Lung microvascular endothelial cell (primary cell): ENCODE data around the gene MFN1. TPM values are rescaled to one million over a fixed set of nuclear protein-coding genes. Genes with fewer than 3 reads are reported as not detected.
A peak's percentile ranks its signal among the peaks of the same experiment; 100 is the strongest.

Experiments
- DNase-seq, 2 donors: peaks; one replicate each; pipeline versions ENCODE4 v3.0.0 to v3.0.0-alpha.2; 2010; ENCODE audit warnings: low read depth in 2 of 2
- total RNA-seq: library from RNA; depleted of rRNA; stranded (reverse); fragments of >200 nt; gene quantifications from 2 replicates; pipeline ENCODE4 v1.2.1, GENCODE V29; 2014

The MFN1 gene
- total RNA-seq, 1 donor from 2014 or later = 33.5 TPM

DNA sequence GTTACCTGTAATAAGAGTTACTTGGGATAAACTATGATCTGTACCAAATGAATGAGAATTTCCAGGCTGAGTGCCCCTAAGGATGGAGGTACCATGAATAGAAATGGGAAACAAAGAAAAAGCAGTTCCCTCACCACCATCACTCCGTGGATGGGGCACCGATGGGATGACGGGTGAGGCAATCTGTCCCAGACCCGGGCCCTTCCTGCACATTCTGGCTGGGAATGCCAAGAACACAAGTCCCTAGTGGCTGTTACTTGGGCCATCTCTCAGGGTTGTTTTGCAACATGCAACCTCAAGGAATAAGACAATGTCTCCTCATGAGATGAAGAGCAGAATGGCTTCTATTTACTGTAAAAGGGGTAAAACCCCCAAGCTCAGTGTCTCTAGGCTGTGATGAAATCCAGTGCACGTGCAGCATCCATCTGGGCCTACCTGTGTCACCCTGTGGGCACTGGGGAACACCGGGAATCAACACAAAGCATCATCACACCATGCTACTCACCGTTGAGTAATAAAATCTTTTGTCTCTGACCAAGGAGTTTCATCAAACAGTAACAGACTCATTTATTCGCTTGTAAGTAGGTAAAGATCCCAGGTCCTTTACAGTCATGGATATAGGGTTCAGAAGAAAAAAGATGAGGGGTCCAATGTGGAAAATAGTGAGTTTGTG lies 81.5 kb downstream of the MFN1 start:
- DNase-seq = no peak

DNA sequence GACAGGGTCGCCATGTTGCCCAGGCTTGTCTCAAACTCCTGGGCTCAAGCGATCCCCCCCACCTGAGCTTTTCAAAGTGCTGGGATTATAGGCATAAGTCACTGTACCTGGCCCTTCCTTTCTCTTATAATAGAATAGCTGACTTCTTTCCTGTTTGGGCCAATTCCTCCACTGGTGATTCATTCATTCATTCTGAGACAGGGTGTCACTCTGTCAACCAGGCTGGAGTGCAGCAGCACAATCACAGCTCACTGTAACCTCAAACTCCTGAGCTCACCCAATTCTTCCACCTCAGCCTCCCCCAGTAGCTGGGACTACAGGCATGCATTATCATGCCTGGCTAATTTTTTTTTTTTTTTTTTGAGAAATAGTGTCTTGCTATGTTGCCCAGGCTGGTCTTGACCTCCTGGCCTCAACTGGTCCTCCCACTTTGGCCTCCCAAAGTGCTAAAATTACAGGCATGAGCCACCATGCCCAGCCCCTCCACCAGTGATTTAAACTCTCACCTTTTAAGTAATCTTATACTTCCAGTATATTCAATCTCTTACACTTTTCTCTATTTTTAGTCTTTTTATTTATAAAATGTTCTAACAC lies 82.9 kb downstream of the MFN1 start:
- peak in 1 of 2 donors; percentile 16 for DNase-seq

- no peak for DNase-seq
Measured at GRCh38 chr3:179432021-179432420, 84.5 kb downstream of the MFN1 start.

DNA sequence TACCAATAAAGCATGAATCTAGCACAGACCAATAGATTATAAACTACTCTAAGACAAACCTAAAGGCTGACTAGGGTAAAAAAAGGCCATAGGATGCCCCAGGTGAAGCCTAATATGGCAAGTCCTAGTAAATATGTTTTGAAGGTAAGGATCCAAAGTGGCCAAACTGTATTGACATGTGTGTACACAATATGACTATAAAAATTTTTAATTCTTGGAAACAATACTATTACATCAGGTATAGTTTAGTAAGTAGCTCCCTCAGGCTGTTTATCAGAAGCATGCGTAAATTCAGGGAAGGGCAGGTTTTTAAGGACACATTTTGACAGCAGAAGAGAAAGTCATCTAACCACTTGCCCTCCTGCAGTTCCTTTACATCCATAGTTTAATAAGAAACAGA lies 84.9 kb downstream of the MFN1 start:
- no peak for DNase-seq

DNA sequence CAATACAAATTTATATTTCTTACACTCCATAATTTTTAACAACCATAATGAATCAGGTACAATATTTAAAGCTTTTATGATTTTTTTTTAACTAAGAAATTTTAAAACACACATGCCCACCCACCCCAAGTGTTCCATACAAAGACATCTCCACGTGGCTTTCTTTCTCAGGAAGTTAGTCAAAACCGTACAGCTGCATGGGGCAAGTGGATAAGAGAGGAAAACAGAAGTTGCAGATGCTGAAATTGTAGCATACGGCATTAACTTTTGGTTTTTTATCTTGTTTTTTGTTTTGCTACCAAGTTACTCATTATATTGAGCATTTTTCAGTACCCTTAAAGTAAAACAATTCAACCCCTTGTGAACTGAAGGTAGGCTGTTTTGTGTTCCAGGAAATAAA lies 89.0 kb downstream of the MFN1 start:
- DNase-seq = peak in 1 of 2 donors; percentile 19

DNA sequence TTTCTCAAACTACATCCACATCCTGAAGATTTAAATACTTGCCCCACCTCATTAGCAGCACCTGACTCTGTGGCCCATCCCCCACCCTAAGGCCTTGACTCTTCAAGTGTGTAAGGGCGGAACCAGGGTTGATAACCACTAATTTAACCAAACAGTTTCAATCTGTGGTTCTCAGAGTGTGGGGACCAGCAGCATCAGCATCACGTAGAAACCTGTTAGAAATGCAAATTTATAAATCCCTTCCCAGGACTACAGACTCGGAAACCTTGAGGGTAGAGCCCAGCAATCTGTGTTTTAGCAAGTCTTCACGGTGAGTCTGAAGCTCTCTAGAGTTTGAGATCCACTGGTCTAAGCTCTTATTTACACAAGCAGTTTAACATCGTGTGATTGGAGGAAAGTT lies 91.3 kb downstream of the MFN1 start:
- DNase-seq = no peak

Other genes with a start within 250 kb of the MFN1 start
- 18.7 and 23.2 TPM in 2 replicates for gene PIK3CA, start 199.4 kb upstream of the MFN1 start, total RNA-seq
- 1.3 and 2.6 TPM in 2 replicates for gene KCNMB3, start 96.6 kb upstream of the MFN1 start, total RNA-seq
- gene ZNF639, start 24.7 kb upstream of the MFN1 start, total RNA-seq = 22.9 and 31.2 TPM in 2 replicates
- gene GNB4, start 103.8 kb downstream of the MFN1 start, total RNA-seq = 49.0 and 49.2 TPM in 2 replicates
- gene ACTL6A, start 215.2 kb downstream of the MFN1 start, total RNA-seq = 39.0 and 40.7 TPM in 2 replicates